GM13976 (cell line): ENCODE data around the gene KY.
"Not testable (repeated sequence)": the region's sequence is repeated elsewhere in the genome, so short reads cannot be mapped to it uniquely, and the experiment has no call there.

Source experiments
- DNase-seq: peaks from one replicate; pipeline ENCODE4 v3.0.0; 2012; ENCODE audit warnings: low spot score
- in situ Hi-C: fragments of 300-500 bp; cut with MboI; formaldehyde crosslinking; loops from one replicate; pipeline ENCODE4 v1.12.0; 2022; ENCODE audit warnings: low sequenced_read_pairs, mixed read lengths, inconsistent platforms; ENCODE audit not compliant: unreplicated experiment
- TF ChIP-seq, protein P1 (sequence below): IDR thresholded peaks from 2 replicates; pipeline ENCODE4 v1.5.1; 2012; ENCODE audit warnings: borderline replicate concordance, mild to moderate bottlenecking; ENCODE audit not compliant: insufficient read depth; ENCODE audit errors: extremely low read depth, missing control alignments, control extremely low read depth

Gene KY

DNA sequence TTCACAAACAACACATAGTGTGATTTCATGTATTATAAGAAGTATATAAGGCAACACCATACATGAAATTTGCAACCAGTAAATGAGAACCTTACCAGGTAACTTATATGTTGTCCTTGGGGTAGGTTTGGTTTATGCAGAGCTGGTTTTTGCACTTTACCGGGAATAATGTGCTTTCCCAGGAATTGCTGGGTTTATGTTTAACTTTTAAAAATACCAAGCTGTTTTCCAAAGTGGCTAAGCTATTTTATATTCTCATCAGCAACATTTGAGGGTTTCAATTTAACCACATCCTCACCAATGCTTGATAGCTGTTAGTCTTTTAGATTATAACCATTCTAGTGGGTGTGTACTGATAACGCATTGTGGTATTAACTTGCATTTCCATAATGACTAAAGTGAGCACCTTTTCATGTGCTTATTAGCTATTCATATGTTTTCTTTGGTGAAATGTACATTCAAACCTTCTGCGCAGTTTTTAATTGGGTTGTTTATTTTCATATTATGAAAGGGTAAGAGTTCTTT lies 71.6 kb downstream of the KY start:
- no peak for DNase-seq
- in situ Hi-C loops, result no loop called here
- TF ChIP-seq, protein P1, sequence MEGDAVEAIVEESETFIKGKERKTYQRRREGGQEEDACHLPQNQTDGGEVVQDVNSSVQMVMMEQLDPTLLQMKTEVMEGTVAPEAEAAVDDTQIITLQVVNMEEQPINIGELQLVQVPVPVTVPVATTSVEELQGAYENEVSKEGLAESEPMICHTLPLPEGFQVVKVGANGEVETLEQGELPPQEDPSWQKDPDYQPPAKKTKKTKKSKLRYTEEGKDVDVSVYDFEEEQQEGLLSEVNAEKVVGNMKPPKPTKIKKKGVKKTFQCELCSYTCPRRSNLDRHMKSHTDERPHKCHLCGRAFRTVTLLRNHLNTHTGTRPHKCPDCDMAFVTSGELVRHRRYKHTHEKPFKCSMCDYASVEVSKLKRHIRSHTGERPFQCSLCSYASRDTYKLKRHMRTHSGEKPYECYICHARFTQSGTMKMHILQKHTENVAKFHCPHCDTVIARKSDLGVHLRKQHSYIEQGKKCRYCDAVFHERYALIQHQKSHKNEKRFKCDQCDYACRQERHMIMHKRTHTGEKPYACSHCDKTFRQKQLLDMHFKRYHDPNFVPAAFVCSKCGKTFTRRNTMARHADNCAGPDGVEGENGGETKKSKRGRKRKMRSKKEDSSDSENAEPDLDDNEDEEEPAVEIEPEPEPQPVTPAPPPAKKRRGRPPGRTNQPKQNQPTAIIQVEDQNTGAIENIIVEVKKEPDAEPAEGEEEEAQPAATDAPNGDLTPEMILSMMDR, result no peak

DNA sequence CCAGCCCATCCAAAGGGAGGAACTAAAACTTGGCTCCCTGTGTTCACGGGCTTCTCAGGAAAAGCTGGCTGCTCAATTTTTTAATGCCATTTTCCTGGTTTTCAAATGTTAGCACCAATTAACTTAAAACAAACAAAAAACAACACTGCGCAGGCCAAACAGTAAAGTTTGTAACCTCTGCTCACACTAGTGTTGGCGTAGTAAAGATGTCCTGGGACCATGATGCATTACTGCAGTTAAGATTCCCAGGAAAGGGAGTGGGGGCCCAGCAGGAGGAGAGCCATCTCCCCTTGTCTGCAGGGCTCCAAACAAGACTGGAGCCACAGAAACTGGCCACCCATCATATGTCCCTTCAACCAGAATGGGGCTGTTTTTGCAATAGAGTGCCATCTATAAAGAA lies 74.0 kb downstream of the KY start:
- TF ChIP-seq, protein P1, result no peak
- DNase-seq, result no peak
- in situ Hi-C loops, result no loop called here

DNA sequence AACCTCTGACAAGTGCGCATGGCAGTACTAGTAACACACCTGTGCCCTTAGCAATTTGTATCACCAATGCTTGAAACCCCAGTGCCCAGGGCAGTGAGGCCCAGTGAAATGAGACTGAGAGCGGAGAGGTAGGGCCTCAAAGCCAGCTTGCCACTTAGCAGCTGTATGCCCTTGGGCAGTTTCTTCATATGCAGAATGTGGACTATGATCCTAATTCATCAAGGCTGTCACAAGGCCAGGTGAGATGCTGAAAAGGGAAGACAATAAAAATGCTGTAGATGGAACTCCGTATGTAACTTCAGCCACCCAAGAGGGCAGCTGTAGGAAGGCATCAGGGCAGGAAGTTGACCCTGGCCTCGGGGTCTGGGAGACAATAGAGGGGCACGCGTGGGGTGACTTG lies 74.4 kb downstream of the KY start:
- in situ Hi-C loops, result no loop called here
- TF ChIP-seq, protein P1, result no peak
- DNase-seq, result no peak

DNA sequence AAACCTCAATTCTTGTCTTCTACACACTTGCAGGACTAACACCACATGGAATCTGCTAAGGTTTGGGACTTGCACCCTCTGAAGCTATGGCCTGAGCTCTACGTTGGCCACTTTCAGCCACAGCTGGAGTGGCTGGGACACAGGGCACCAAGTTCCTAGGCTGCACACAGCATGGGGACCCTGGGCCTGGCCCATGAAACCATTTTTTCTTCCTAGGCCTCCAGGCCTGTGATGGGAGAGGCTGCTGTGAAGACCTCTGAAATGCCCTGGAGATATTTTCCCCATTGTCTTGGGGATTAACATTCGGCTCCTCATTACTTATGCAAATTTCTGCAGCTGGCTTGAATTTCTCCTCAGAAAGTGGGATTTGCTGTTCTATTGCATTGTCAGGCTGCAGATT lies 80.9 kb downstream of the KY start:
- DNase-seq, in situ Hi-C loops: not testable (repeated sequence)

DNA sequence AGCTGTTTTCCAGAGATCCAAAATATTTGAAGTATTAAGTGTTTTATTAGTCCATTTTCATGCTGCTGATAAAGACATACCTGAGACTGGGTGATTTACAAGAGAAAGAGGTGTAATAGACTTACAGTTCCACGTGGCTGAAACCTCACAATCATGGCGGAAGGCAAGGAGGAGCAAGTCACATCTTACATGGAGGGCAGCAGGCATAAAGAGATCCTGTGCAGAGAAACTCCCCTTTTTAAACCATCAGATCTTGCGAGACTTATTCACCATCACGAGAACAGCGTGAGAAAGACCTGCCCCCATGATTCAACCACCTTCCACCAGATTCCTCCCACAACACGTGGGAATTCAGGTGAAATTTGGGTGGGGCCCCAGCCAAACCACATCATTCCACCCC lies 82.0 kb downstream of the KY start:
- DNase-seq, result no peak
- in situ Hi-C loops, result no loop called here
- TF ChIP-seq, protein P1, result no peak

DNA sequence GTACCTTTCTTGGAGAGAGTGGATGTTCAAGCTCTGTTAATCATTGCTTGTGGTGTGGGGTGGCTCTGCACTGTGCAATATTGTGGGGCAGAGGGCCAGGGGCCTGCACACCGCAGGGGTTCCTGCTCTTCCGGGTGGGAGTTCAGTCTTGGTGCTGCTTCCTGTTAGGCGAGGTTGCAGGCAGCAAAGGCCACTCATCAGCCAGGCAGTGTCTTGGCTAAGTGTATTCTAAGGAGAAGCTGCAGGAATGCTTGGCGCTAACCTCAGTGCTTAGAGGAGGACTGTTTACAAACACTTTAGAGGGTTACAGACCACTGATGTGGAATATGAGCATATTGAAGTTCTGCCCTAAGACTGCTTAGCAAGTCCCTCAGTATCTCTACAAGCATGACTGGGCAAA lies 83.2 kb downstream of the KY start:
- in situ Hi-C loops, result no loop called here
- TF ChIP-seq, protein P1, result no peak
- DNase-seq, result no peak

DNA sequence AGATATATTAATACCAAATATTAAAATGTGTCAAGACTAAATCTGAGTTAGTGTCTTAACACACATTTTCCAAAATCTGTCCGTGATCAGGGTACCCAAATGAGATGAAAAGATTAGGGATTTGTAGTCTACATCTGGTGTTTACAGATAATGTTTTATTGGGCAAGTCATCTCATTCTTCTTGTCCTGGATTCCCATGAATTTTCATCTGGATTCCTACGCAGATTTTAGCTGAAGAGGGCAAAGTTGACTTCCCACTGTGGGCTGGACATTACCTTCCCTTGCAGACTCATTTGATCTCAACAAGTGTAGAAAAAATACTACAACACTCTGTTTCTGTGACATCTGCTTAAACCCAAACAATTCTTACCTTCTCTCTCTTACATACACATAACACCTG lies 85.8 kb downstream of the KY start:
- in situ Hi-C loops, result no loop called here
- no peak for DNase-seq
- TF ChIP-seq, protein P1, result no peak
